SU-DHL-6 (cell line): ENCODE results near the gene SNW1.

Source experiments
- EZH2phosphoT487 ChIP-seq: fragments of 200-600 bp; sonication (generic), shearing (Covaris generic); conservative IDR thresholded peaks from 2 replicates; pipeline ENCODE4 v1.6.1; 2018; ENCODE audit warnings: mild to moderate bottlenecking, antibody characterized with exemption, low read length, moderate library complexity, mixed read lengths
- TF ChIP-seq, protein P1 (sequence below): fragments of 200-600 bp; sonication (generic); IDR thresholded peaks from one replicate; pipeline ENCODE4 v1.5.1; 2017; ENCODE audit warnings: antibody characterized with exemption, mild to moderate bottlenecking, low read length, moderate library complexity; ENCODE audit not compliant: insufficient read depth, poor library complexity, severe bottlenecking

DNA sequence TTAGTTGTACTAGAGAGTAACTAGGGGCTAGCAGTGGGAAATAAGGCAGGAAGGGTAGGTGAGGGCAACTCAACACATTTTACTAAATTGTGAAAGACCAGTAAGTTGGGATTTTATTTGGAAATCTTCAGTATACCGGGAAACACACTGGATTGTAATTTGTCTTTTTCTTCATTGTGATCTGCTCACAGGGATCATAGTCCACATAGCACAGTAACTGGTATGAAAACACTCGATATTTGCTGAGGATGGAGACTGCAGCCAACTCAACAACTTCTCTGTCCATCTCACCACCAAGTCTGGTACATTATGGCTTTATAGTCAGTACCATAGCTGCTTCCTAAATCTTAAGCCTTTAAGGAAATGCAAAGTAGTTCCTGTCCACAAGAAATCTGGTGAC, 50.6 kb downstream of the SNW1 start:
- TF ChIP-seq, protein P1, sequence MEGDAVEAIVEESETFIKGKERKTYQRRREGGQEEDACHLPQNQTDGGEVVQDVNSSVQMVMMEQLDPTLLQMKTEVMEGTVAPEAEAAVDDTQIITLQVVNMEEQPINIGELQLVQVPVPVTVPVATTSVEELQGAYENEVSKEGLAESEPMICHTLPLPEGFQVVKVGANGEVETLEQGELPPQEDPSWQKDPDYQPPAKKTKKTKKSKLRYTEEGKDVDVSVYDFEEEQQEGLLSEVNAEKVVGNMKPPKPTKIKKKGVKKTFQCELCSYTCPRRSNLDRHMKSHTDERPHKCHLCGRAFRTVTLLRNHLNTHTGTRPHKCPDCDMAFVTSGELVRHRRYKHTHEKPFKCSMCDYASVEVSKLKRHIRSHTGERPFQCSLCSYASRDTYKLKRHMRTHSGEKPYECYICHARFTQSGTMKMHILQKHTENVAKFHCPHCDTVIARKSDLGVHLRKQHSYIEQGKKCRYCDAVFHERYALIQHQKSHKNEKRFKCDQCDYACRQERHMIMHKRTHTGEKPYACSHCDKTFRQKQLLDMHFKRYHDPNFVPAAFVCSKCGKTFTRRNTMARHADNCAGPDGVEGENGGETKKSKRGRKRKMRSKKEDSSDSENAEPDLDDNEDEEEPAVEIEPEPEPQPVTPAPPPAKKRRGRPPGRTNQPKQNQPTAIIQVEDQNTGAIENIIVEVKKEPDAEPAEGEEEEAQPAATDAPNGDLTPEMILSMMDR, result no peak
- no peak for TF ChIP-seq EZH2phosphoT487
